Liver (tissue), 9 donors: ENCODE measurements around the gene TMEM100. TPM values are rescaled to one million over a fixed set of nuclear protein-coding genes. Genes with fewer than 3 reads are reported as not detected.

Experiments used
- DNase-seq: peaks from one replicate; pipeline ENCODE4 v3.0.0-alpha.2; 2017; ENCODE audit warnings: low spot score
- H3K27ac ChIP-seq, 2 donors: one replicate each; pipeline ENCODE4 v1.7.0; 2013; ENCODE audit warnings: inconsistent platforms in 2 of 2, low read length in 2 of 2, control low read depth in 1 of 2, low read depth in 1 of 2, mild to moderate bottlenecking in 1 of 2
- H3K27me3 ChIP-seq, 4 donors: one replicate each; pipeline versions ENCODE4 v1.6.1 to v1.7.0; 2013; ENCODE audit warnings: low read length in 3 of 4, inconsistent platforms in 1 of 4, mild to moderate bottlenecking in 1 of 4, moderate library complexity in 1 of 4; ENCODE audit not compliant: control insufficient read depth in 4 of 4, insufficient read depth in 4 of 4
- H3K36me3 ChIP-seq, 4 donors: one replicate each; pipeline versions ENCODE4 v1.6.1 to v1.7.0; 2013; ENCODE audit warnings: low read length in 3 of 4, mild to moderate bottlenecking in 3 of 4, low read depth in 1 of 4, moderate library complexity in 1 of 4; ENCODE audit not compliant: control insufficient read depth in 4 of 4, insufficient read depth in 3 of 4
- H3K4me1 ChIP-seq, 4 donors: one replicate each; pipeline versions ENCODE4 v1.6.1 to v1.7.0; 2013; ENCODE audit warnings: low read length in 3 of 4, mild to moderate bottlenecking in 3 of 4, moderate library complexity in 1 of 4; ENCODE audit not compliant: control insufficient read depth in 4 of 4, insufficient read depth in 4 of 4
- H3K4me3 ChIP-seq, 3 donors: one replicate each; pipeline versions ENCODE4 v1.6.1 to v1.7.0; 2013; ENCODE audit warnings: low read length in 3 of 3, control low read depth in 1 of 3, low read depth in 1 of 3, mild to moderate bottlenecking in 1 of 3
- H3K9ac ChIP-seq, 2 donors: one replicate each; pipeline ENCODE4 v1.7.0; 2013; ENCODE audit warnings: low read length in 2 of 2, mild to moderate bottlenecking in 2 of 2, moderate library complexity in 2 of 2, control low read depth in 1 of 2, low read depth in 1 of 2
- H3K9me3 ChIP-seq, 4 donors: one replicate each; pipeline versions ENCODE4 v1.6.1 to v1.7.0; 2013; ENCODE audit warnings: low read length in 3 of 4; ENCODE audit not compliant: control insufficient read depth in 4 of 4
- ATF3 ChIP-seq: IDR thresholded peaks from 2 replicates; pipeline ENCODE4 v1.6.1; 2016; ENCODE audit warnings: antibody characterized with exemption
- CTCF ChIP-seq: fragments of 150-350 bp; IDR thresholded peaks from 2 replicates; pipeline ENCODE4 v1.5.1; 2017; ENCODE audit warnings: improper control_type of control experiment, low read depth, low read length; ENCODE audit not compliant: missing input control
- EGR1 ChIP-seq, 2 donors: IDR thresholded peaks; 2 replicates each; pipeline ENCODE4 v1.6.1; 2016 to 2018; ENCODE audit warnings: antibody characterized with exemption in 2 of 2, low read depth in 2 of 2
- FOXA1 ChIP-seq: IDR thresholded peaks from 2 replicates; pipeline ENCODE4 v1.6.1; 2016; ENCODE audit warnings: antibody characterized with exemption
- FOXA2 ChIP-seq: IDR thresholded peaks from 2 replicates; pipeline ENCODE4 v1.6.1; 2016; ENCODE audit warnings: antibody characterized with exemption
- GABPA ChIP-seq, 2 donors: IDR thresholded peaks in 1 of 2; conservative IDR thresholded peaks in 1 of 2; 2 replicates each; pipeline ENCODE4 v1.6.1; 2016; ENCODE audit warnings: antibody characterized with exemption in 2 of 2, mild to moderate bottlenecking in 1 of 2, moderate library complexity in 1 of 2
- JUND ChIP-seq, 2 donors: IDR thresholded peaks; 2 replicates each; pipeline ENCODE4 v1.6.1; 2016; ENCODE audit warnings: antibody characterized with exemption in 2 of 2
- MAX ChIP-seq: IDR thresholded peaks from 2 replicates; pipeline ENCODE4 v1.6.1; 2016; ENCODE audit warnings: antibody characterized with exemption
- NR2F2 ChIP-seq: IDR thresholded peaks from 2 replicates; pipeline ENCODE4 v1.6.1; 2016; ENCODE audit warnings: antibody characterized with exemption
- RAD21 ChIP-seq, 2 donors: IDR thresholded peaks; 2 replicates each; pipeline ENCODE4 v1.6.1; 2016; ENCODE audit warnings: antibody characterized with exemption in 2 of 2, mild to moderate bottlenecking in 2 of 2
- REST ChIP-seq: IDR thresholded peaks from 2 replicates; pipeline ENCODE4 v1.6.1; 2016; ENCODE audit warnings: antibody characterized with exemption, mild to moderate bottlenecking
- RXRA ChIP-seq, 2 donors: IDR thresholded peaks; 2 replicates each; pipeline ENCODE4 v1.6.1; 2017 to 2018; ENCODE audit warnings: antibody characterized with exemption in 2 of 2, mild to moderate bottlenecking in 1 of 2
- TAF1 ChIP-seq: conservative IDR thresholded peaks from 2 replicates; pipeline ENCODE4 v1.6.1; 2016; ENCODE audit warnings: antibody characterized with exemption, mild to moderate bottlenecking
- YY1 ChIP-seq: IDR thresholded peaks from 2 replicates; pipeline ENCODE4 v1.6.1; 2016; ENCODE audit warnings: antibody characterized with exemption, mild to moderate bottlenecking
- ZBTB33 ChIP-seq: IDR thresholded peaks from 2 replicates; pipeline ENCODE4 v1.6.1; 2016; ENCODE audit warnings: antibody characterized with exemption
- WGBS: extraction: QIAGEN DNeasy Blood & Tissue Kit; methylation state at CpG from one replicate; pipeline ENCODE4 v1.1.7; 2013; 5-methylcytosine and 5-hydroxymethylcytosine counted together
- polyA plus RNA-seq, 2 donors: library from polyadenylated mRNA; stranded (reverse) in 1 of 2; unstranded in 1 of 2; fragments of 200-250 nt in 1 of 2; fragments of >200 nt in 1 of 2; fragmentation: Nextera tagmentation in 1 of 2; extraction: Ambion mirVana in 1 of 2; gene quantifications; one replicate each; pipeline versions ENCODE4 v1.2.1 to v1.2.3, GENCODE V29; 2013 to 2015
- total RNA-seq, 2 donors: library from RNA; depleted of rRNA; stranded (reverse); fragments of >200 nt; gene quantifications; one replicate each; pipeline ENCODE4 v1.2.3, GENCODE V29; 2014
- donor health status: healthy.
- donor health status: healthy.
- donor health status: healthy.
- donor health status: healthy.
- donor health status: healthy.

TMEM100 gene
- total and polyA plus RNA-seq, 4 donors = 0.09 to 4.8 (median 2.3) TPM

GRCh38 chr17:55740511-55741355 is 18.1 kb upstream of the TMEM100 start (continued):
- no peak for TF ChIP-seq NR2F2
- TF ChIP-seq MAX = no peak

- no peak for TF ChIP-seq REST
- no peak for TF ChIP-seq GABPA (IDR thresholded peaks at IDR 0.05 in 1 of 2, conservative IDR thresholded peaks at IDR 0.05 in 1 of 2)
- TF ChIP-seq EGR1 (IDR thresholded peaks at IDR 0.05; ENCODE audit: low read depth in 2 of 2) = no peak
- TF ChIP-seq ZBTB33 = no peak
- TF ChIP-seq JUND (IDR thresholded peaks at IDR 0.05) = no peak
- no peak for TF ChIP-seq MAX
- no peak for TF ChIP-seq FOXA2
- no peak for TF ChIP-seq ATF3
- no peak for DNase-seq
- Histone ChIP-seq H3K27ac (no peak overlapping the region), H3K9me3 (no peaks in the 10 kb centered on the region), H3K9ac (no peak overlapping the region), H3K27me3 (no peaks in the 10 kb centered on the region), H3K36me3 (no peaks in the 10 kb centered on the region), H3K4me1 (peaks cover 2 to 15% (median 6%) of the 10 kb centered on the region in 4 donors), H3K4me3 (no peak overlapping the region)
- 95% methylated on average over 4 of the region's 4 CpGs for WGBS
Observed at GRCh38 chr17:55737976-55738501, 15.4 kb upstream of the TMEM100 start.

- Histone ChIP-seq H3K36me3 (no peaks in the 10 kb centered on the region), H3K9me3 (no peaks in the 10 kb centered on the region), H3K9ac (no peak overlapping the region), H3K4me3 (no peak overlapping the region), H3K27me3 (no peaks in the 10 kb centered on the region), H3K4me1 (peaks cover 2 to 31% (median 19%) of the 10 kb centered on the region in 4 donors), H3K27ac (no peak overlapping the region)
- WGBS = 29% methylated on average over 5 of the region's 5 CpGs
- no peak for DNase-seq
- TF ChIP-seq CTCF = peak; percentile 60
- no peak for TF ChIP-seq FOXA2
- TF ChIP-seq YY1 = no peak
- peak; percentile 77 to 90 for TF ChIP-seq RAD21 (IDR thresholded peaks at IDR 0.05)
- no peak for TF ChIP-seq TAF1
- TF ChIP-seq GABPA (IDR thresholded peaks at IDR 0.05 in 1 of 2, conservative IDR thresholded peaks at IDR 0.05 in 1 of 2) = no peak
- peak in 1 of 2 donors; percentile 30 for TF ChIP-seq RXRA (IDR thresholded peaks at IDR 0.05)
- TF ChIP-seq NR2F2 = no peak
- TF ChIP-seq JUND (IDR thresholded peaks at IDR 0.05) = no peak
- no peak for TF ChIP-seq REST
- TF ChIP-seq FOXA1 = no peak
Observed at GRCh38 chr17:55735731-55736405, 13.2 kb upstream of the TMEM100 start.
